GM12878 (cell line): Measurements from ENCODE around the gene KRT6B. TPM values are rescaled to one million over a fixed set of nuclear protein-coding genes. Genes with fewer than 3 reads are reported as not detected.

Source experiments
- ATAC-seq: fragments of 200-7000 bp; cut with Tn5 transposase; 3 replicates; pipeline ENCODE4 v1.9.1; 2020; ENCODE audit warnings: mild to moderate bottlenecking, moderate library complexity
- BruUV-seq: library from RNA; stranded (reverse); fragments of 400-500 nt; replicated peaks from 2 replicates; lab custom pipeline; 2021; lab: Mats Ljungman, UMichigan
- CTCF ChIA-PET: fragments of 300-600 bp; sonication (Branson Sonifier 250); formaldehyde crosslinking; extraction: SDS; loops from one replicate; lab custom pipeline; 2021; ENCODE audit warnings: inconsistent platforms; lab: Yijun Ruan, JAX
- POLR2A ChIA-PET: fragments of 350-600 bp; formaldehyde crosslinking; extraction: SDS; loops from one replicate; lab custom pipeline; 2021; ENCODE audit warnings: inconsistent platforms; lab: Charles Lee
- RAD21 ChIA-PET: fragments of 300-600 bp; sonication (Branson Sonifier 250); formaldehyde crosslinking; loops from one replicate; lab custom pipeline; 2023; ENCODE audit warnings: antibody characterized with exemption; ENCODE audit not compliant: unreplicated experiment; lab: Charles Lee
- SMC1A ChIA-PET: fragments of 300-600 bp; sonication (Branson Sonifier 250); formaldehyde crosslinking; loops from one replicate; lab custom pipeline; 2023; ENCODE audit not compliant: unreplicated experiment, uncharacterized antibody; lab: Charles Lee
- DNase-seq: peaks from one replicate; pipeline ENCODE4 v3.0.0-alpha.2; 2011; ENCODE audit warnings: low read depth, low spot score
- FAIRE-seq: peaks from 3 replicates; lab custom pipeline; 2011; peaks lifted over from hg19 to GRCh38; lab: Jason Lieb, UNC
- H2AFZ ChIP-seq: 2 replicates; pipeline ENCODE4 v1.6.0; 2011; ENCODE audit warnings: low read depth, low read length, control low read depth; ENCODE audit not compliant: control insufficient read depth
- H3K27ac ChIP-seq: 2 replicates; pipeline ENCODE4 v1.5.1; 2011; ENCODE audit warnings: control low read depth; ENCODE audit not compliant: control insufficient read depth, insufficient read depth
- H3K27me3 ChIP-seq, 2 experiments: replicated peaks in 1 of 2; 2 replicates each; pipeline versions ENCODE4 v1.6.0 to v1.6.1; 2011; ENCODE audit warnings: low read length in 1 of 2; ENCODE audit not compliant: control insufficient read depth in 2 of 2, insufficient read depth in 2 of 2
- H3K36me3 ChIP-seq, 2 experiments: 2 replicates each; pipeline ENCODE4 v1.5.1; 2011; ENCODE audit warnings: low read length in 1 of 2; ENCODE audit not compliant: control insufficient read depth in 2 of 2, insufficient read depth in 2 of 2
- H3K4me1 ChIP-seq: 2 replicates; pipeline ENCODE4 v1.6.1; 2011; ENCODE audit warnings: mild to moderate bottlenecking, low read length, moderate library complexity, mixed read lengths; ENCODE audit not compliant: control insufficient read depth, insufficient read depth
- H3K4me2 ChIP-seq: 2 replicates; pipeline ENCODE4 v1.6.0; 2011; ENCODE audit warnings: control low read depth; ENCODE audit not compliant: control insufficient read depth, insufficient read depth
- H3K4me3 ChIP-seq: fragments of 200-600 bp; sonication (generic); 2 replicates; pipeline ENCODE4 v1.5.1; 2016
- H3K79me2 ChIP-seq: 2 replicates; pipeline ENCODE4 v1.6.0; 2011; ENCODE audit warnings: low read length; ENCODE audit not compliant: control insufficient read depth, insufficient read depth
- H3K9ac ChIP-seq: 2 replicates; pipeline ENCODE4 v1.8.0; 2011; ENCODE audit warnings: low read length, control low read depth, mixed read lengths; ENCODE audit not compliant: control insufficient read depth, insufficient read depth
- H3K9me3 ChIP-seq: replicated peaks from 3 replicates; pipeline ENCODE4 v1.5.1; 2011; ENCODE audit warnings: mild to moderate bottlenecking, low read length; ENCODE audit not compliant: control insufficient read depth, insufficient read depth
- H4K20me1 ChIP-seq: 2 replicates; pipeline ENCODE4 v1.6.0; 2011; ENCODE audit not compliant: control insufficient read depth, insufficient read depth
- ATF7 ChIP-seq: fragments of 450-650 bp; IDR thresholded peaks from 2 replicates; pipeline ENCODE4 v1.6.1; 2016; ENCODE audit warnings: low read depth, mild to moderate bottlenecking
- CBX3 ChIP-seq: fragments of 200-600 bp; sonication (generic); IDR thresholded peaks from 2 replicates; pipeline ENCODE4 v1.6.1; 2016; ENCODE audit warnings: low read depth, borderline replicate concordance
- MAX ChIP-seq: IDR thresholded peaks from 2 replicates; pipeline ENCODE4 v1.6.1; 2012; ENCODE audit warnings: low read depth, low read length, improper control_type of control experiment
- MLLT1 ChIP-seq: fragments of 450-650 bp; IDR thresholded peaks from 2 replicates; pipeline ENCODE4 v1.6.1; 2016; ENCODE audit warnings: mild to moderate bottlenecking
- PML ChIP-seq: IDR thresholded peaks from 2 replicates; pipeline ENCODE4 v1.6.1; 2012; ENCODE audit warnings: low read length, inconsistent platforms
- POLR2AphosphoS2 ChIP-seq: IDR thresholded peaks from 2 replicates; pipeline ENCODE4 v1.6.1; 2011; ENCODE audit warnings: low read depth, mild to moderate bottlenecking, low read length, improper control_type of control experiment, moderate library complexity
- POLR2AphosphoS5 ChIP-seq: IDR thresholded peaks from 2 replicates; pipeline ENCODE4 v1.6.1; 2011; ENCODE audit warnings: mild to moderate bottlenecking, low read length, inconsistent platforms
- RAD51 ChIP-seq: fragments of 450-650 bp; IDR thresholded peaks from 2 replicates; pipeline ENCODE4 v1.6.1; 2016; ENCODE audit warnings: moderate library complexity, mild to moderate bottlenecking, inconsistent platforms
- RBBP5 ChIP-seq: fragments of 200-600 bp; sonication (generic); conservative IDR thresholded peaks from 2 replicates; pipeline ENCODE4 v1.6.1; 2016
- REST ChIP-seq: IDR thresholded peaks from 2 replicates; pipeline ENCODE4 v1.6.1; 2012; ENCODE audit warnings: mild to moderate bottlenecking, low read depth, low read length
- SREBF1 ChIP-seq: IDR thresholded peaks from 2 replicates; pipeline ENCODE4 v1.6.1; 2012; ENCODE audit warnings: mild to moderate bottlenecking, low read length
- ZBTB40 ChIP-seq: fragments of 450-650 bp; IDR thresholded peaks from 2 replicates; pipeline ENCODE4 v1.6.1; 2016; ENCODE audit warnings: mild to moderate bottlenecking, moderate library complexity, borderline replicate concordance
- ZNF384 ChIP-seq: IDR thresholded peaks from 2 replicates; pipeline ENCODE4 v1.6.1; 2012; ENCODE audit warnings: low read depth, mild to moderate bottlenecking, low read length, improper control_type of control experiment, borderline replicate concordance
- WGBS: methylation state at CpG from one replicate; pipeline ENCODE4 v1.1.6; 2016; ENCODE audit warnings: low lambda C conversion rate; ENCODE audit not compliant: insufficient replicate concordance, insufficient coverage; ENCODE audit errors: missing lambda C conversion rate; 5-methylcytosine and 5-hydroxymethylcytosine counted together
- in situ Hi-C: fragments of 300-500 bp; cut with MboI; formaldehyde crosslinking; loops from 9 replicates; pipeline ENCODE4 v1.14.3; 2018; ENCODE audit warnings: mixed read lengths
- intact Hi-C: fragments of 100-400 bp; cut with micrococcal nuclease; formaldehyde crosslinking; loops from one replicate; pipeline ENCODE4 v1.14.2; 2022; ENCODE audit not compliant: unreplicated experiment
- polyA plus RNA-seq, 11 experiments: library from polyadenylated mRNA; depleted of rRNA in 4 of 11; unstranded in 6 of 11; stranded (reverse) in 5 of 11; fragments of >200 nt; fragmentation: Nextera tagmentation in 4 of 11; fragmentation: Illumina TruSeq in 1 of 11; extraction: Ambion mirVana in 4 of 11; extraction: Trizol in 1 of 11; gene quantifications; 1 replicate in 1 of 11; 2 replicates in 10 of 11; pipeline versions ENCODE4 v1.2.1 to v1.2.3, GENCODE V29; 2011 to 2016; ENCODE audit warnings: inconsistent platforms in 2 of 11, missing spikeins in 2 of 11, low read depth in 1 of 11
- total RNA-seq, 4 experiments: library from RNA; depleted of rRNA in 3 of 4; stranded (reverse); fragments of >200 nt in 3 of 4; fragmentation: Illumina TruSeq in 1 of 4; extraction: Trizol in 1 of 4; gene quantifications; 2 replicates each; pipeline versions ENCODE4 v1.2.1 to v1.2.3, GENCODE V29; 2013 to 2021

Gene KRT6B
- total and polyA plus RNA-seq, 10 of the 15 experiments (the other 5 are each of a cell fraction or from before 2014, with no cell fraction given) = 0.07 TPM; not detected in 9

GRCh38 chr12:52464897-52465296 is 13.0 kb upstream of the KRT6B start (continued):
- TF ChIP-seq MLLT1 (no peak), PML (no peak), RBBP5 (no peak), POLR2AphosphoS2 (no peak), ZBTB40 (no peak)

- intact Hi-C loops (no loop called here), in situ Hi-C loops (no loop called here)
- no peaks in the 10 kb centered on the region for H3K79me2 ChIP-seq
- RAD21 ChIA-PET = no interaction called here
- no TSS peak for BruUV-seq
- no peak overlapping the region for H3K27ac ChIP-seq
- no peak overlapping the region for H3K4me2 ChIP-seq
- no peak overlapping the region for H3K9ac ChIP-seq
- no peak for ATAC-seq
- no peaks in the 10 kb centered on the region for H3K36me3 ChIP-seq
- no peaks in the 10 kb centered on the region for H3K9me3 ChIP-seq
- FAIRE-seq = no peak
- H2AFZ ChIP-seq = no peak overlapping the region
- DNase-seq = no peak
- SMC1A ChIA-PET = no interaction called here
- no peak overlapping the region for H3K4me3 ChIP-seq
- no peaks in the 10 kb centered on the region for H3K27me3 ChIP-seq
- WGBS = 8% methylated on average over 5 of the region's 5 CpGs
- POLR2A ChIA-PET = no interaction called here
- CTCF ChIA-PET = interaction anchor here (1.5 kb wide), 1 partner anchor 88 kb away, joined by 3 read pairs; no protein-coding TSS in a partner anchor
- H4K20me1 ChIP-seq = no peaks in the 10 kb centered on the region
- no peaks in the 10 kb centered on the region for H3K4me1 ChIP-seq
- TF ChIP-seq MAX = no peak
- TF ChIP-seq ZNF384 = no peak
- TF ChIP-seq MLLT1 = no peak
- no peak for TF ChIP-seq CBX3
- no peak for TF ChIP-seq SREBF1
- TF ChIP-seq REST = no peak
- TF ChIP-seq RAD51 = no peak
- no peak for TF ChIP-seq POLR2AphosphoS5
- no peak for TF ChIP-seq ATF7
Observed at GRCh38 chr12:52461693-52462092, 9.7 kb upstream of the KRT6B start.
